ENCODE results near the gene S1PR1. TPM values are rescaled to one million over a fixed set of nuclear protein-coding genes. Genes with fewer than 3 reads are reported as not detected.
"Not testable (repeated sequence)": the region's sequence is repeated elsewhere in the genome, so short reads cannot be mapped to it uniquely, and the experiment has no call there.

S1PR1 gene
- polyA plus RNA-seq (2013, experiment 1 of 2): 3.3 TPM
- polyA plus RNA-seq (2013, experiment 2 of 2): 3.9 TPM

DNA sequence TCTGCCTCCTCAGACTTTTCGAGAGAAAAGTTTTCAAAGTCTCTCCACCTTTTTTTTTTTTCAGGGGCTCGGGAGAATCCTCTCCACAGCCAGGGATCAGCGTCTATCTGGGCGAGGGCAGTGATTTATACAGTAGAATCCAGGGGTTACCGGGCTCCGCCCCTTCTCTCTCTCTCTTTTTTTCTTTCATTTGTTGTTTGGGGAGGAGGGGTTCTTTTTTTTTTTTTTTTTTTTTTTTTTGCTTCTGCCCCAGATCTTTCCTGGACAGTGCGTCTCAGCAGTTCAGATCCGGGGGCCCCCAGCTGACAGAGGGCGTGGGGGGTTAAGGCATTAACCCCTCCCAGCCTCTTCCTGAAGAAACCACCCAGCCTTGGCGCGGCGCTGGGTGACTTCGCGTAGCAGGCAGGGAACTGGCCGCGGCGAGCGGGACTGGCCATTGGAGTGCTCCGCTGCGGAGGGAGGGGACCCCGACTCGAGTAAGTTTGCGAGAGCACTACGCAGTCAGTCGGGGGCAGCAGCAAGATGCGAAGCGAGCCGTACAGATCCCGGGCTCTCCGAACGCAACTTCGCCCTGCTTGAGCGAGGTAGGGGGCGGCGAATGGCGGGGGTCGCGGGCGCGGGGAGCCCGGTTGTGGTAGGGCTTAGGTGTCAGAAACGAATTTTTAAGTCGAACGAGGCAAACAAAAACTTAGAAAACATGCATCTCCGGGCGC is at the start of gene S1PR1:
Gene S1PR1 (plus strand): TSS at position 504 of the 713 bp plus-strand sequence. CDS start 1,966 bp downstream, outside the sequence.
- Histone ChIP-seq H3K27ac (ENCODE audit: low read length, poor library complexity, severe bottlenecking) (no peak within 1 kb of the TSS), H2BK5ac (ENCODE audit: low read depth, low read length, poor library complexity, severe bottlenecking) (no peak within 1 kb of the TSS), H3K9me3 (ENCODE audit: control insufficient read depth, low read length) (no peaks in the 10 kb centered on the region), H3K27me3 (ENCODE audit: control insufficient read depth in 1 of 2, insufficient read depth in 1 of 2, low read length in 2 of 2) (peaks cover 0 to 18% of the 10 kb centered on the region in 2 experiments), H3K36me3 (ENCODE audit: control insufficient read depth in 1 of 2, insufficient read depth in 2 of 2, low read depth in 1 of 2, low read length in 2 of 2) (peaks cover 4 to 10% of the 10 kb centered on the region in 2 experiments), H3K14ac (ENCODE audit: low read length in 2 of 2) (peak within 1 kb of the TSS in 1 of 2 experiments; percentile 35), H3K4me2 (ENCODE audit: low read length, poor library complexity, severe bottlenecking) (peak within 1 kb of the TSS; percentile 99), H4K8ac (ENCODE audit: low read length) (peak within 1 kb of the TSS; percentile 72), H3K9ac (ENCODE audit: low read length) (peak within 1 kb of the TSS; percentile 83), H3K4me1 (ENCODE audit: control insufficient read depth, insufficient read depth, low read depth, low read length) (peaks cover 12% of the 10 kb centered on the region), H3K18ac (ENCODE audit: low read depth in 1 of 2, low read length in 2 of 2) (peak within 1 kb of the TSS; percentile 83 to 95), H2BK15ac (ENCODE audit: low read depth, poor library complexity, severe bottlenecking) (peak within 1 kb of the TSS; percentile 80), H3K23ac (ENCODE audit: low read length in 2 of 2) (peak within 1 kb of the TSS in 1 of 2 experiments; percentile 77), H2AFZ (ENCODE audit: low read depth, low read length) (peak within 1 kb of the TSS; percentile 84), H3K4me3 (ENCODE audit: insufficient read depth in 1 of 2, low read depth in 1 of 2, low read length in 2 of 2) (peak within 1 kb of the TSS; percentile 74 to 82), H4K91ac (ENCODE audit: low read length) (peak within 1 kb of the TSS; percentile 50), H2BK120ac (ENCODE audit: low read depth, low read length) (peak within 1 kb of the TSS; percentile 49), H3K79me1 (replicated peaks; ENCODE audit: low read length, poor library complexity, severe bottlenecking) (no peaks in the 10 kb centered on the region), H2BK12ac (ENCODE audit: low read length in 2 of 2) (peak within 1 kb of the TSS in 1 of 2 experiments; percentile 15), H2AK5ac (ENCODE audit: low read length, severe bottlenecking) (no peak within 1 kb of the TSS), H3K4ac (ENCODE audit: low read depth in 1 of 2, low read length in 2 of 2) (no peak within 1 kb of the TSS)
- peak; percentile 76 for DNase-seq
- under 1% methylated on average over 41 of the region's 46 CpGs for WGBS

DNA sequence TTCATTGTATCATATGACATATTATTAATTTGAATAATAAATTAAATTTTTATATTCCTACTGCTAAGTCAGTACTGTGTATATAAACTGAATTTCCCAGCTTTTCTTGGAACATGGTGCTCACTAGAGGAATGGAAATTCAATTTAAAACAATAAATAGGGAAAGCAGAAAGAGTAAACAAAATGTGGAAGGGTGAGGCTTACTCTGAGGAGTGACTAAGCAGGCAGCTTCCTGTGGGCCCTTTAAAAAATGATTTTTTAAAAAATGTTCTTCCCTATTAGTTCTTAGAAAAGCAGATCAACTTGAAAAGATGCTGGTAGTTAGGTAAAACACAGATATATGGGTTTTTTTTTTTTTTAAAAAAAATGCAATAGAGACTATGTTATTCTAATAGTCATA is 49.5 kb upstream of the S1PR1 start:
- Histone ChIP-seq H4K8ac (ENCODE audit: low read length) (no peak overlapping the region), H2BK15ac (ENCODE audit: low read depth, poor library complexity, severe bottlenecking) (no peak overlapping the region), H3K18ac (ENCODE audit: low read depth in 1 of 2, low read length in 2 of 2) (no peak overlapping the region), H3K4me1 (ENCODE audit: control insufficient read depth, insufficient read depth, low read depth, low read length) (peaks cover 3% of the 10 kb centered on the region), H3K4me3 (ENCODE audit: insufficient read depth in 1 of 2, low read depth in 1 of 2, low read length in 2 of 2) (no peak overlapping the region), H2BK12ac (ENCODE audit: low read length in 2 of 2) (no peak overlapping the region), H3K4ac (ENCODE audit: low read depth in 1 of 2, low read length in 2 of 2) (no peak overlapping the region), H3K36me3 (ENCODE audit: control insufficient read depth in 1 of 2, insufficient read depth in 2 of 2, low read depth in 1 of 2, low read length in 2 of 2) (no peaks in the 10 kb centered on the region), H2AK5ac (ENCODE audit: low read length, severe bottlenecking) (no peak overlapping the region), H3K9ac (ENCODE audit: low read length) (no peak overlapping the region), H3K9me3 (ENCODE audit: control insufficient read depth, low read length) (no peaks in the 10 kb centered on the region), H2BK5ac (ENCODE audit: low read depth, low read length, poor library complexity, severe bottlenecking) (no peak overlapping the region), H3K79me1 (replicated peaks; ENCODE audit: low read length, poor library complexity, severe bottlenecking) (no peaks in the 10 kb centered on the region), H3K27ac (ENCODE audit: low read length, poor library complexity, severe bottlenecking) (no peak overlapping the region), H3K23ac (ENCODE audit: low read length in 2 of 2) (no peak overlapping the region), H3K14ac (ENCODE audit: low read length in 2 of 2) (no peak overlapping the region), H2BK120ac (ENCODE audit: low read depth, low read length) (no peak overlapping the region), H3K27me3 (ENCODE audit: control insufficient read depth in 1 of 2, insufficient read depth in 1 of 2, low read length in 2 of 2) (no peaks in the 10 kb centered on the region), H2AFZ (ENCODE audit: low read depth, low read length) (no peak overlapping the region), H4K91ac (ENCODE audit: low read length) (no peak overlapping the region), H3K4me2 (ENCODE audit: low read length, poor library complexity, severe bottlenecking) (no peak overlapping the region)
- peak; percentile 16 for DNase-seq

DNA sequence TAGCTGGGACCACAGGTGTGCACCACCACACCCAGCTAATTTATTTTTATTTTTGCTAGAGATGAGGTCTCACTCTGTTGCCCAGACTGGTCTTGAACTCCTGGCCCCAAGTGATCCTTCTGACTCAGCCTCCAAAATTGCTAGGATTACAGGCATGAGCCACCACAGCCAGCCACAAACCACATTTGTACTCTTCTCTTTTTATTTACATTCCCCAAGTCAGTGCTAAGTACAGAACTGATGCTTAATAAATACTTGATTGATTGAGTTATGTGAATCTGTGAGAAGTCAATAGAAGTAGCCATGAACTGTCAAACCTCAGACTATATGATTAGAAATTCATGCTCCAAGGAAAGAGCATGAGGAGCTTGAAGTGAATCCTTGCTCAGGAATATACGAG is 48.5 kb upstream of the S1PR1 start:
- Histone ChIP-seq H3K14ac (ENCODE audit: low read length in 2 of 2) (no peak overlapping the region), H3K4ac (ENCODE audit: low read depth in 1 of 2, low read length in 2 of 2) (no peak overlapping the region), H3K9me3 (ENCODE audit: control insufficient read depth, low read length) (no peaks in the 10 kb centered on the region), H3K18ac (ENCODE audit: low read depth in 1 of 2, low read length in 2 of 2) (no peak overlapping the region), H2BK12ac (ENCODE audit: low read length in 2 of 2) (no peak overlapping the region), H3K27me3 (ENCODE audit: control insufficient read depth in 1 of 2, insufficient read depth in 1 of 2, low read length in 2 of 2) (no peaks in the 10 kb centered on the region), H3K4me2 (ENCODE audit: low read length, poor library complexity, severe bottlenecking) (no peak overlapping the region), H4K91ac (ENCODE audit: low read length) (no peak overlapping the region), H3K36me3 (ENCODE audit: control insufficient read depth in 1 of 2, insufficient read depth in 2 of 2, low read depth in 1 of 2, low read length in 2 of 2) (no peaks in the 10 kb centered on the region), H3K9ac (ENCODE audit: low read length) (no peak overlapping the region), H2AK5ac (ENCODE audit: low read length, severe bottlenecking) (no peak overlapping the region), H2AFZ (ENCODE audit: low read depth, low read length) (no peak overlapping the region), H3K4me1 (ENCODE audit: control insufficient read depth, insufficient read depth, low read depth, low read length) (peaks cover 3% of the 10 kb centered on the region), H2BK15ac (ENCODE audit: low read depth, poor library complexity, severe bottlenecking) (no peak overlapping the region), H4K8ac (ENCODE audit: low read length) (no peak overlapping the region), H2BK5ac (ENCODE audit: low read depth, low read length, poor library complexity, severe bottlenecking) (no peak overlapping the region), H2BK120ac (ENCODE audit: low read depth, low read length) (no peak overlapping the region), H3K79me1 (replicated peaks; ENCODE audit: low read length, poor library complexity, severe bottlenecking) (no peaks in the 10 kb centered on the region), H3K4me3 (ENCODE audit: insufficient read depth in 1 of 2, low read depth in 1 of 2, low read length in 2 of 2) (no peak overlapping the region), H3K23ac (ENCODE audit: low read length in 2 of 2) (no peak overlapping the region), H3K27ac (ENCODE audit: low read length, poor library complexity, severe bottlenecking) (no peak overlapping the region)
- no peak for DNase-seq
- 100% methylated on average over 1 of the region's 1 CpG for WGBS

DNA sequence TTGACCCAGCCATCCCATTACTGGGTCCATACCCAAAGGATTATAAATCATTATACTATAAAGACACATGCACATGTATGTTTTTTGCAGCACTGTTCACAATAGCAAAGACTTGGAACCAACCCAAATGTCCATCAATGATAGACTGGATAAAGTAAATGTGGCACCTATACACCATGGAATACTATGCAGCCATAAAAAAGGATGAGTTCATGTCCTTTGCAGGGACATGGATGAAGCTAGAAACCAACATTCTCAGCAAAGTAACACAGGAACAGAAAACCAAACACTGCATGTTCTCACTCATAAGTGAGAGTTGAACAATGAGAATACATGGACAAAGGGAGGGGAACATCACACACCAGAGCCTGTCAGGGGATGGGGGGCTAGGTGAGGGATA is 47.9 kb upstream of the S1PR1 start:
- not testable (repeated sequence) for H3K4ac ChIP-seq (ENCODE audit: low read depth in 1 of 2, low read length in 2 of 2); H3K27me3 ChIP-seq (ENCODE audit: control insufficient read depth in 1 of 2, insufficient read depth in 1 of 2, low read length in 2 of 2); H3K36me3 ChIP-seq (ENCODE audit: control insufficient read depth in 1 of 2, insufficient read depth in 2 of 2, low read depth in 1 of 2, low read length in 2 of 2); H3K14ac ChIP-seq (ENCODE audit: low read length in 2 of 2); DNase-seq; H2AFZ ChIP-seq (ENCODE audit: low read depth, low read length); H3K4me2 ChIP-seq (ENCODE audit: low read length, poor library complexity, severe bottlenecking); H2BK15ac ChIP-seq (ENCODE audit: low read depth, poor library complexity, severe bottlenecking); H2AK5ac ChIP-seq (ENCODE audit: low read length, severe bottlenecking); H3K27ac ChIP-seq (ENCODE audit: low read length, poor library complexity, severe bottlenecking); H4K8ac ChIP-seq (ENCODE audit: low read length); H2BK12ac ChIP-seq (ENCODE audit: low read length in 2 of 2); H3K4me3 ChIP-seq (ENCODE audit: insufficient read depth in 1 of 2, low read depth in 1 of 2, low read length in 2 of 2); H3K9ac ChIP-seq (ENCODE audit: low read length); H2BK120ac ChIP-seq (ENCODE audit: low read depth, low read length); H3K4me1 ChIP-seq (ENCODE audit: control insufficient read depth, insufficient read depth, low read depth, low read length); H2BK5ac ChIP-seq (ENCODE audit: low read depth, low read length, poor library complexity, severe bottlenecking); H3K18ac ChIP-seq (ENCODE audit: low read depth in 1 of 2, low read length in 2 of 2); H4K91ac ChIP-seq (ENCODE audit: low read length); H3K79me1 ChIP-seq (replicated peaks; ENCODE audit: low read length, poor library complexity, severe bottlenecking); H3K9me3 ChIP-seq (ENCODE audit: control insufficient read depth, low read length); H3K23ac ChIP-seq (ENCODE audit: low read length in 2 of 2)
